MM.1S (cell line): Measurements from ENCODE around the gene RUVBL2.

Experiments
- DNase-seq: peaks from one replicate; pipeline ENCODE4 v3.0.0-alpha.2; 2015
- H2AFZ ChIP-seq: fragments of 300-600 bp; sonication (generic); 2 replicates; pipeline ENCODE4 v1.6.0; 2016; ENCODE audit warnings: antibody characterized with exemption, low read length
- H3F3A ChIP-seq: fragments of 300-600 bp; sonication (generic); 2 replicates; pipeline ENCODE4 v1.6.1; 2016; ENCODE audit warnings: mild to moderate bottlenecking, antibody characterized with exemption, low read length, moderate library complexity, mixed read lengths; ENCODE audit not compliant: insufficient read depth
- H3K27ac ChIP-seq: fragments of 300-600 bp; sonication (generic); 2 replicates; pipeline ENCODE4 v1.5.1; 2016; ENCODE audit warnings: mild to moderate bottlenecking, low read length
- H3K27me3 ChIP-seq: fragments of 300-600 bp; sonication (generic); replicated peaks from 2 replicates; pipeline ENCODE4 v1.6.0; 2016; ENCODE audit warnings: low read length; ENCODE audit not compliant: insufficient read depth
- H3K36me3 ChIP-seq: fragments of 300-600 bp; sonication (generic); replicated peaks from 2 replicates; pipeline ENCODE4 v1.6.1; 2016; ENCODE audit warnings: mild to moderate bottlenecking, low read length, mixed read lengths; ENCODE audit not compliant: insufficient read depth
- H3K4me1 ChIP-seq: fragments of 300-600 bp; sonication (generic); 2 replicates; pipeline ENCODE4 v1.6.1; 2016; ENCODE audit warnings: low read length, mixed read lengths
- H3K4me2 ChIP-seq: fragments of 300-600 bp; sonication (generic); 2 replicates; pipeline ENCODE4 v1.6.0; 2016; ENCODE audit warnings: low read depth, low read length
- H3K4me3 ChIP-seq: fragments of 300-600 bp; sonication (generic); 2 replicates; pipeline ENCODE4 v1.5.1; 2016; ENCODE audit warnings: low read length, mixed read lengths
- H3K79me2 ChIP-seq: fragments of 300-600 bp; sonication (generic); 2 replicates; pipeline ENCODE4 v1.6.1; 2016; ENCODE audit warnings: mixed run types, low read length, mixed read lengths
- H3K9ac ChIP-seq: fragments of 300-600 bp; sonication (generic); 2 replicates; pipeline ENCODE4 v1.6.1; 2016; ENCODE audit warnings: low read length, mixed read lengths
- H3K9me2 ChIP-seq: fragments of 300-600 bp; sonication (generic); replicated peaks from 2 replicates; pipeline ENCODE4 v1.6.1; 2016; ENCODE audit warnings: mild to moderate bottlenecking, low read length, mixed read lengths; ENCODE audit not compliant: insufficient read depth
- H3K9me3 ChIP-seq: fragments of 300-600 bp; sonication (generic); replicated peaks from 2 replicates; pipeline ENCODE4 v1.6.1; 2016; ENCODE audit warnings: mild to moderate bottlenecking, low read length, mixed read lengths; ENCODE audit not compliant: insufficient read depth
- H4K20me1 ChIP-seq: fragments of 300-600 bp; sonication (generic); 2 replicates; pipeline ENCODE4 v1.6.1; 2016; ENCODE audit warnings: mild to moderate bottlenecking, low read length, moderate library complexity, mixed read lengths; ENCODE audit not compliant: insufficient read depth
- EZH2 ChIP-seq: fragments of 300-600 bp; sonication (generic); optimal IDR thresholded peaks from 2 replicates; pipeline ENCODE3; 2017; ENCODE audit warnings: low read depth, mild to moderate bottlenecking, antibody characterized with exemption, low read length, mixed read lengths
- EZH2phosphoT487 ChIP-seq: fragments of 300-600 bp; sonication (generic); IDR thresholded peaks from 2 replicates; pipeline ENCODE4 v1.6.1; 2018; ENCODE audit warnings: antibody characterized with exemption, low read length
- TF ChIP-seq, protein P1 (sequence below): fragments of 300-600 bp; sonication (generic); IDR thresholded peaks from 2 replicates; pipeline ENCODE4 v1.5.1; 2016; ENCODE audit warnings: antibody characterized with exemption, low read length, mixed read lengths

The RUVBL2 gene

GRCh38 chr19:48991873-48992580, 1.7 kb upstream of the RUVBL2 start:
- peak overlapping the region; percentile 62 for H3K4me2 ChIP-seq
- peak overlapping the region; percentile 96 for H3K4me3 ChIP-seq

DNA sequence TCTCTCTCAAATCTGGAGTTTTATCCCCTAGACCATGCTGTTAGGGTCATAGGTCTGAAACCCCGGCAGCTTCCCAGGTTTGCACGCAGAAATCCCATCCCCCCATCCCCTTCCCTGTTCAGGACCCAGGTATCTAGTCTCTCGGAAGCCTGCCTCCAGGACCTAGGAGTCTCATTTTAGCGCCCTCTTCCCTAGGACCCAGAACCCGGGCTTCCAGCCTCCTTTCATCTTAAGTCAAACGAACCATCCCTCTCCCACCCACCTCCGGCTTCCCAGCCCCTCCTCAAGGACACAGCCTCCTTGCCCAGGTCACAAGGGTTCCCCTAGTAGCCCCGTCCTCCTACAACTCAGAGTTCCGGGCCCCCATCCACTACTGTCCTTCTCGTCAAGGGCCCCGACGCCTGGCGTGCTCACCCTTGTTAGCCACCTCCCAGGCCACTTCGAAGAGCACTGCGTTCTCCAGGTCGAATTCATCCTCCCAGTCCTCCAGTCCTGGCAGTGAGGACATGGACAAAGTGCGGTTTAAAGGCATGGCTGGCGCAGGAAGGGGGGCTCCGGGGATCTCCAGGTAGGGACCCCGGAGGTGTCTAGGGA, 1.0 kb upstream of the RUVBL2 start:
- peak overlapping the region; percentile 89; the same call in 1 of the 2 replicates for H3K27ac ChIP-seq
- H4K20me1 ChIP-seq, result no peaks in the 10 kb centered on the region
- DNase-seq, result no peak
- peak overlapping the region; percentile 62 for H3K4me2 ChIP-seq
- H2AFZ ChIP-seq, result peak overlapping the region; percentile 69
- H3K9me2 ChIP-seq, result no peaks in the 10 kb centered on the region
- H3K36me3 ChIP-seq, result no peaks in the 10 kb centered on the region
- peak overlapping the region; percentile 96 for H3K4me3 ChIP-seq
- H3K27me3 ChIP-seq, result no peaks in the 10 kb centered on the region
- H3F3A ChIP-seq, result no peaks in the 10 kb centered on the region
- no peak for TF ChIP-seq EZH2phosphoT487
- no peak for TF ChIP-seq EZH2
- TF ChIP-seq, protein P1, sequence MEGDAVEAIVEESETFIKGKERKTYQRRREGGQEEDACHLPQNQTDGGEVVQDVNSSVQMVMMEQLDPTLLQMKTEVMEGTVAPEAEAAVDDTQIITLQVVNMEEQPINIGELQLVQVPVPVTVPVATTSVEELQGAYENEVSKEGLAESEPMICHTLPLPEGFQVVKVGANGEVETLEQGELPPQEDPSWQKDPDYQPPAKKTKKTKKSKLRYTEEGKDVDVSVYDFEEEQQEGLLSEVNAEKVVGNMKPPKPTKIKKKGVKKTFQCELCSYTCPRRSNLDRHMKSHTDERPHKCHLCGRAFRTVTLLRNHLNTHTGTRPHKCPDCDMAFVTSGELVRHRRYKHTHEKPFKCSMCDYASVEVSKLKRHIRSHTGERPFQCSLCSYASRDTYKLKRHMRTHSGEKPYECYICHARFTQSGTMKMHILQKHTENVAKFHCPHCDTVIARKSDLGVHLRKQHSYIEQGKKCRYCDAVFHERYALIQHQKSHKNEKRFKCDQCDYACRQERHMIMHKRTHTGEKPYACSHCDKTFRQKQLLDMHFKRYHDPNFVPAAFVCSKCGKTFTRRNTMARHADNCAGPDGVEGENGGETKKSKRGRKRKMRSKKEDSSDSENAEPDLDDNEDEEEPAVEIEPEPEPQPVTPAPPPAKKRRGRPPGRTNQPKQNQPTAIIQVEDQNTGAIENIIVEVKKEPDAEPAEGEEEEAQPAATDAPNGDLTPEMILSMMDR, result no peak
- peaks cover 10% of the 10 kb centered on the region for H3K4me1 ChIP-seq
- peak overlapping the region; percentile 75 for H3K9ac ChIP-seq
- H3K9me3 ChIP-seq, result no peaks in the 10 kb centered on the region
- H3K79me2 ChIP-seq, result peaks cover 68% of the 10 kb centered on the region

More at GRCh38 chr19:48991873-48992580, 1.7 kb upstream of the RUVBL2 start:
- Histone ChIP-seq H3K4me1 (peaks cover 10% of the 10 kb centered on the region), H3K27me3 (no peaks in the 10 kb centered on the region), H4K20me1 (no peaks in the 10 kb centered on the region), H3F3A (no peaks in the 10 kb centered on the region), H3K27ac (peak overlapping the region; percentile 89; the same call in 1 of the 2 replicates), H3K9me3 (no peaks in the 10 kb centered on the region), H3K9ac (peak overlapping the region; percentile 75), H3K79me2 (peaks cover 63% of the 10 kb centered on the region), H3K36me3 (no peaks in the 10 kb centered on the region), H3K9me2 (no peaks in the 10 kb centered on the region), H2AFZ (peak overlapping the region; percentile 69)
- peak; percentile 37 for DNase-seq
- TF ChIP-seq EZH2, result no peak
- no peak for TF ChIP-seq EZH2phosphoT487
- TF ChIP-seq, protein P1, result no peak

GRCh38 chr19:48994035-48994386, 324 bp downstream of the RUVBL2 start:
- Histone ChIP-seq H3K4me2 (peak overlapping the region; percentile 89), H3F3A (no peaks in the 10 kb centered on the region), H3K27ac (peak overlapping the region; percentile 89; the same call in 1 of the 2 replicates), H3K4me3 (peak overlapping the region; percentile 96), H3K9me3 (no peaks in the 10 kb centered on the region), H3K36me3 (no peaks in the 10 kb centered on the region), H2AFZ (peak overlapping the region; percentile 52), H3K79me2 (peaks cover 79% of the 10 kb centered on the region), H3K9ac (peak overlapping the region; percentile 87), H3K9me2 (no peaks in the 10 kb centered on the region), H3K4me1 (peaks cover 10% of the 10 kb centered on the region), H4K20me1 (no peaks in the 10 kb centered on the region), H3K27me3 (no peaks in the 10 kb centered on the region)
- no peak for TF ChIP-seq EZH2
- TF ChIP-seq EZH2phosphoT487, result no peak
- TF ChIP-seq, protein P1, result no peak
- no peak for DNase-seq
